ENCODE measurements around the gene EXOC3. TPM values are rescaled to one million over a fixed set of nuclear protein-coding genes. Genes with fewer than 3 reads are reported as not detected.
"Not testable (repeated sequence)": the region's sequence is repeated elsewhere in the genome, so short reads cannot be mapped to it uniquely, and the experiment has no call there.

EXOC3 gene
- total RNA-seq, 1 experiment from 2014 or later = 63.8 TPM

- intact Hi-C loops (cut with micrococcal nuclease; ENCODE audit: unreplicated experiment) = no loop called here
- Mint-ChIP-seq H3K4me1 (ENCODE audit: low read depth, unreplicated experiment) (no peaks in the 10 kb centered on the region), H3K27ac (ENCODE audit: unreplicated experiment) (peak overlapping the region; percentile 64), H3K9me3 (ENCODE audit: low read depth, unreplicated experiment) (no peaks in the 10 kb centered on the region), H3K4me3 (ENCODE audit: low read depth, unreplicated experiment) (peak overlapping the region; percentile 83), H3K36me3 (ENCODE audit: insufficient read depth, unreplicated experiment) (peaks cover 53% of the 10 kb centered on the region), H3K27me3 (ENCODE audit: unreplicated experiment) (peaks cover 46% of the 10 kb centered on the region)
- CTCF ChIA-PET = interaction anchor here (1.4 kb wide), 1 partner anchor 26 kb away, joined by 7 read pairs; no protein-coding TSS in a partner anchor
- no TSS peak for BruUV-seq (replicated peaks)
- DNase-seq = peak; percentile 78
- TF ChIP-seq, protein P1, sequence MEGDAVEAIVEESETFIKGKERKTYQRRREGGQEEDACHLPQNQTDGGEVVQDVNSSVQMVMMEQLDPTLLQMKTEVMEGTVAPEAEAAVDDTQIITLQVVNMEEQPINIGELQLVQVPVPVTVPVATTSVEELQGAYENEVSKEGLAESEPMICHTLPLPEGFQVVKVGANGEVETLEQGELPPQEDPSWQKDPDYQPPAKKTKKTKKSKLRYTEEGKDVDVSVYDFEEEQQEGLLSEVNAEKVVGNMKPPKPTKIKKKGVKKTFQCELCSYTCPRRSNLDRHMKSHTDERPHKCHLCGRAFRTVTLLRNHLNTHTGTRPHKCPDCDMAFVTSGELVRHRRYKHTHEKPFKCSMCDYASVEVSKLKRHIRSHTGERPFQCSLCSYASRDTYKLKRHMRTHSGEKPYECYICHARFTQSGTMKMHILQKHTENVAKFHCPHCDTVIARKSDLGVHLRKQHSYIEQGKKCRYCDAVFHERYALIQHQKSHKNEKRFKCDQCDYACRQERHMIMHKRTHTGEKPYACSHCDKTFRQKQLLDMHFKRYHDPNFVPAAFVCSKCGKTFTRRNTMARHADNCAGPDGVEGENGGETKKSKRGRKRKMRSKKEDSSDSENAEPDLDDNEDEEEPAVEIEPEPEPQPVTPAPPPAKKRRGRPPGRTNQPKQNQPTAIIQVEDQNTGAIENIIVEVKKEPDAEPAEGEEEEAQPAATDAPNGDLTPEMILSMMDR (IDR thresholded peaks at IDR 0.05; ENCODE audit: unreplicated experiment) = no peak
Observed at GRCh38 chr5:472656-473550, 29.9 kb downstream of the EXOC3 start.

DNA sequence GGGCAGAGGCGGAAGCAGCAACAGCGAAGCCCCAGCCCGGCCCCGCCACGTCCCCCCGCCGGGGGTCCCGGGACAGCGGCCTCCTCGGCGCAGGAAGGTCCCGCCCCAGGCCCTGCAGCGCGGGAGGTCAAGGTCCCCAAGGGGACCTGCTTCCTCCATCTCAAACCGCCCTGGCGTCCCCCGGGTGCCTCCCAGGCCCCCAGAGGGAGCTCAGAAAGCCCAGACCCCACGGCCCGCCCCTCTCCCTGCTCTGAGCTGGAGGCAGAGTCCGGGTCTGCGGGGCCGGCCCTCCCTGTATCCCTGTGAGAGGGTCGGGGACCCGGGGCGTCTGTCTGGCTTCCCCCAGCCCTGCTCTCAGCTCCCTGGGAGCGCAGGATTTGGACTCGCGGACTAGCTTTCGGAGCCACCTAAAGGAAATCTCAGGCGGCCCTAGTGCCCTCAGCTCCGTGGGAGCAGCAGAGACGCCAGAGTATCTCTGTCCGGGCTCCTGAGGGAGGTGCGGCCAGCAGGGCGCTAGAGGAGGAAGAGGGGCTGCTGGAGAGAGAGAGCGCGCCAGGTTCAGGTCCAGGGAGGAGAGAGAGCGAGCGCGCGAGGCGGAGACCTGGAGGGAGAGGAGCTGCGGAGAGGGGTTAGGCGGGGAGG lies 30.7 kb downstream of the EXOC3 start:
- H3K4me1 Mint-ChIP-seq (ENCODE audit: low read depth, unreplicated experiment) = no peaks in the 10 kb centered on the region
- intact Hi-C loops (cut with micrococcal nuclease; ENCODE audit: unreplicated experiment) = no loop called here
- CTCF ChIA-PET = interaction anchor here (0.9 kb wide), 2 partner anchors 15 to 49 kb away, joined by 4 to 10 read pairs; no protein-coding TSS in a partner anchor
- peaks cover 53% of the 10 kb centered on the region for H3K27me3 Mint-ChIP-seq (ENCODE audit: unreplicated experiment)
- DNase-seq = peak; percentile 35
- peaks cover 48% of the 10 kb centered on the region for H3K36me3 Mint-ChIP-seq (ENCODE audit: insufficient read depth, unreplicated experiment)
- BruUV-seq (replicated peaks) = no TSS peak
- TF ChIP-seq, protein P1 (IDR thresholded peaks at IDR 0.05; ENCODE audit: unreplicated experiment) = no peak
- no peak overlapping the region for H3K27ac Mint-ChIP-seq (ENCODE audit: unreplicated experiment)
- H3K4me3 Mint-ChIP-seq (ENCODE audit: low read depth, unreplicated experiment) = peak overlapping the region; percentile 83
- H3K9me3 Mint-ChIP-seq (ENCODE audit: low read depth, unreplicated experiment) = no peaks in the 10 kb centered on the region

- Mint-ChIP-seq H3K36me3 (ENCODE audit: insufficient read depth, unreplicated experiment) (peaks cover 50% of the 10 kb centered on the region), H3K4me3 (ENCODE audit: low read depth, unreplicated experiment) (peak overlapping the region; percentile 83), H3K27me3 (ENCODE audit: unreplicated experiment) (peaks cover 55% of the 10 kb centered on the region)
- intact Hi-C loops (cut with micrococcal nuclease; ENCODE audit: unreplicated experiment); H3K9me3 Mint-ChIP-seq (ENCODE audit: low read depth, unreplicated experiment); H3K27ac Mint-ChIP-seq (ENCODE audit: unreplicated experiment); DNase-seq; H3K4me1 Mint-ChIP-seq (ENCODE audit: low read depth, unreplicated experiment); BruUV-seq (replicated peaks): not testable (repeated sequence)
- CTCF ChIA-PET = interaction anchor here (0.9 kb wide), 2 partner anchors 14 to 49 kb away, joined by 4 to 10 read pairs; no protein-coding TSS in a partner anchor
Observed at GRCh38 chr5:474232-474839, 31.4 kb downstream of the EXOC3 start.

GRCh38 chr5:474840-475661 lies 32.1 kb downstream of the EXOC3 start:
- intact Hi-C loops (cut with micrococcal nuclease; ENCODE audit: unreplicated experiment) = no loop called here
- BruUV-seq (replicated peaks) = no TSS peak
- CTCF ChIA-PET = interaction anchor here (0.9 kb wide), 1 partner anchor 13 kb away, joined by 4 read pairs; no protein-coding TSS in a partner anchor
- TF ChIP-seq, protein P1 (IDR thresholded peaks at IDR 0.05; ENCODE audit: unreplicated experiment) = no peak
- H3K36me3 Mint-ChIP-seq (ENCODE audit: insufficient read depth, unreplicated experiment) = peaks cover 48% of the 10 kb centered on the region
- no peaks in the 10 kb centered on the region for H3K9me3 Mint-ChIP-seq (ENCODE audit: low read depth, unreplicated experiment)
- no peaks in the 10 kb centered on the region for H3K4me1 Mint-ChIP-seq (ENCODE audit: low read depth, unreplicated experiment)
- no peak for DNase-seq
- peaks cover 55% of the 10 kb centered on the region for H3K27me3 Mint-ChIP-seq (ENCODE audit: unreplicated experiment)
- peak overlapping the region; percentile 68 for H3K4me3 Mint-ChIP-seq (ENCODE audit: low read depth, unreplicated experiment)
- H3K27ac Mint-ChIP-seq (ENCODE audit: unreplicated experiment) = no peak overlapping the region
